ENCODE results near the gene GJA8.

DNA sequence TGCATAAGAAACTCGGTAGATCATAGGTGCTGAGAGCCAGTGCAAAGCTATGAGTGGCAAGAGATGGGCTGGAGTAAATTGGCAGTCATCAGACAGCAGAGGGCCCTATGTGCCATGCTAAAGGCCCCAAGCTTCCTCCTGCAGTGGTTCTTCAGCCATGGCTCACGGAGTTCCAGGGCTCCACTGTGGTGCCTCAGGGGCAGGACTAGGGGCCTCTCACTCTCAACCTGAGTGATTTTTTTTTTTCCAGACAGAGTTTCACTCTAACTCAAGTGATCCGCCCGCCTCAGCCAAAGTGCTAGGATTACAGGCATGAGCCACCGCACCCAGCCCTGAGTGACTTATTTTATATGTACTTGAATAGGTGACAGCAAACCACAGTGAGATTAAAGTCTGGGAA, 10.4 kb upstream of the GJA8 start:
- TF ChIP-seq, protein P1, sequence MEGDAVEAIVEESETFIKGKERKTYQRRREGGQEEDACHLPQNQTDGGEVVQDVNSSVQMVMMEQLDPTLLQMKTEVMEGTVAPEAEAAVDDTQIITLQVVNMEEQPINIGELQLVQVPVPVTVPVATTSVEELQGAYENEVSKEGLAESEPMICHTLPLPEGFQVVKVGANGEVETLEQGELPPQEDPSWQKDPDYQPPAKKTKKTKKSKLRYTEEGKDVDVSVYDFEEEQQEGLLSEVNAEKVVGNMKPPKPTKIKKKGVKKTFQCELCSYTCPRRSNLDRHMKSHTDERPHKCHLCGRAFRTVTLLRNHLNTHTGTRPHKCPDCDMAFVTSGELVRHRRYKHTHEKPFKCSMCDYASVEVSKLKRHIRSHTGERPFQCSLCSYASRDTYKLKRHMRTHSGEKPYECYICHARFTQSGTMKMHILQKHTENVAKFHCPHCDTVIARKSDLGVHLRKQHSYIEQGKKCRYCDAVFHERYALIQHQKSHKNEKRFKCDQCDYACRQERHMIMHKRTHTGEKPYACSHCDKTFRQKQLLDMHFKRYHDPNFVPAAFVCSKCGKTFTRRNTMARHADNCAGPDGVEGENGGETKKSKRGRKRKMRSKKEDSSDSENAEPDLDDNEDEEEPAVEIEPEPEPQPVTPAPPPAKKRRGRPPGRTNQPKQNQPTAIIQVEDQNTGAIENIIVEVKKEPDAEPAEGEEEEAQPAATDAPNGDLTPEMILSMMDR (conservative IDR thresholded peaks at IDR 0.05; ENCODE audit: low read depth, low read length), result no peak
- TF ChIP-seq EZH2 (IDR thresholded peaks at IDR 0.05; ENCODE audit: borderline replicate concordance, low read depth, low read length, poor library complexity, severe bottlenecking), result no peak
